ENCODE measurements around the gene NR6A1. TPM values are rescaled to one million over a fixed set of nuclear protein-coding genes. Genes with fewer than 3 reads are reported as not detected.

The NR6A1 gene
- total and polyA plus RNA-seq, 9 donors: 0.29 to 1.7 (median 1.00) TPM

DNA sequence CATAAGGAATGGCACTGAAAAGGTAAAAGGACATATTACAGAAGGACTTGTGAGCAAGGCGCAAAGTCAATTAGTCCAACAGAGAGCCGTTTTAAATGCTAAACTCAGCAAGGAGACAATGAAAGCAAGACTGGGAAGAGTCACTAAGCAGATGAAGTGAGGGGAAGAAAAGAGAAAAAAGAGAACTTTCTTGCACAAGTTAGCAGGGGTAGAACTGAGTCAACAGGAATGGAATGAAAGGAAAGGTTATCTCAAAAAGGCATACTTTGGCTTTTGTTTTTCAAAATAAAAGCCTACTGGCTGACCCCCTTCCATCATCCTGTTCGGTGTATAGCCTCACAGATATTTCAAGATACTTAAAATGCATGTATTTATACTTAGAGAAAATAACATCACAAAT, 75.0 kb downstream of the NR6A1 start:
- H3K27me3 ChIP-seq: no peaks in the 10 kb centered on the region
- no peaks in the 10 kb centered on the region for H3K4me1 ChIP-seq (ENCODE audit: insufficient read depth)
- WGBS, 3 donors: 54 to 59% (median 58%) methylated on average over 3 of the region's 3 CpGs
- DNase-seq: no peak
- no peaks in the 10 kb centered on the region for H3K36me3 ChIP-seq
- H3K27ac ChIP-seq: no peak overlapping the region
- no peak overlapping the region for H3K4me3 ChIP-seq
- no peaks in the 10 kb centered on the region for H3K9me3 ChIP-seq
- intact Hi-C loops (cut with DNase I): no loop called here
- TF ChIP-seq EP300 (IDR thresholded peaks at IDR 0.05) (no peak), CTCF (IDR thresholded peaks at IDR 0.05) (no peak), POLR2A (IDR thresholded peaks at IDR 0.05) (no peak)

- WGBS, 3 donors: 91 to 97% (median 95%) methylated on average over 16 of the region's 16 CpGs
Measured at GRCh38 chr9:124695280-124695890, 75.7 kb downstream of the NR6A1 start.

GRCh38 chr9:124694414-124695279, 76.5 kb downstream of the NR6A1 start:
- H3K9me3 ChIP-seq: no peaks in the 10 kb centered on the region
- TF ChIP-seq CTCF (IDR thresholded peaks at IDR 0.05): no peak
- TF ChIP-seq EP300 (IDR thresholded peaks at IDR 0.05): no peak
- TF ChIP-seq POLR2A (IDR thresholded peaks at IDR 0.05): no peak
- intact Hi-C loops (cut with DNase I): no loop called here
- WGBS, 3 donors: 67 to 78% (median 74%) methylated on average over 3 of the region's 3 CpGs
- no peaks in the 10 kb centered on the region for H3K36me3 ChIP-seq
- DNase-seq: no peak
- H3K4me1 ChIP-seq (ENCODE audit: insufficient read depth): no peaks in the 10 kb centered on the region
- H3K27me3 ChIP-seq: no peaks in the 10 kb centered on the region
- no peak overlapping the region for H3K4me3 ChIP-seq
- H3K27ac ChIP-seq: no peak overlapping the region

More at GRCh38 chr9:124695280-124695890, 75.7 kb downstream of the NR6A1 start:
- H3K27me3 ChIP-seq: no peaks in the 10 kb centered on the region
- H3K4me1 ChIP-seq (ENCODE audit: insufficient read depth): no peaks in the 10 kb centered on the region
- DNase-seq: no peak
- no peak overlapping the region for H3K27ac ChIP-seq
- H3K36me3 ChIP-seq: no peaks in the 10 kb centered on the region
- H3K9me3 ChIP-seq: no peaks in the 10 kb centered on the region
- intact Hi-C loops (cut with DNase I): no loop called here
- H3K4me3 ChIP-seq: no peak overlapping the region
- no peak for TF ChIP-seq EP300 (IDR thresholded peaks at IDR 0.05)
- TF ChIP-seq CTCF (IDR thresholded peaks at IDR 0.05): no peak
- TF ChIP-seq POLR2A (IDR thresholded peaks at IDR 0.05): no peak

- no peak overlapping the region for H3K27ac ChIP-seq
- no peak overlapping the region for H3K4me3 ChIP-seq
- no peaks in the 10 kb centered on the region for H3K27me3 ChIP-seq
- WGBS, 3 donors: 54 to 73% (median 69%) methylated on average over 3 of the region's 3 CpGs
- no peaks in the 10 kb centered on the region for H3K36me3 ChIP-seq
- intact Hi-C loops (cut with DNase I): no loop called here
- TF ChIP-seq CTCF (IDR thresholded peaks at IDR 0.05) (no peak), POLR2A (IDR thresholded peaks at IDR 0.05) (no peak), EP300 (IDR thresholded peaks at IDR 0.05) (no peak)
- DNase-seq: no peak
- no peaks in the 10 kb centered on the region for H3K9me3 ChIP-seq
- no peaks in the 10 kb centered on the region for H3K4me1 ChIP-seq (ENCODE audit: insufficient read depth)
Measured at GRCh38 chr9:124693403-124693802, 77.7 kb downstream of the NR6A1 start.

Measured in ovary (tissue), 9 donors.